Measurements from ENCODE around the gene ZNF536.

- TF ChIP-seq POLR2A (IDR thresholded peaks at IDR 0.05) = no peak
- TF ChIP-seq, protein P1, sequence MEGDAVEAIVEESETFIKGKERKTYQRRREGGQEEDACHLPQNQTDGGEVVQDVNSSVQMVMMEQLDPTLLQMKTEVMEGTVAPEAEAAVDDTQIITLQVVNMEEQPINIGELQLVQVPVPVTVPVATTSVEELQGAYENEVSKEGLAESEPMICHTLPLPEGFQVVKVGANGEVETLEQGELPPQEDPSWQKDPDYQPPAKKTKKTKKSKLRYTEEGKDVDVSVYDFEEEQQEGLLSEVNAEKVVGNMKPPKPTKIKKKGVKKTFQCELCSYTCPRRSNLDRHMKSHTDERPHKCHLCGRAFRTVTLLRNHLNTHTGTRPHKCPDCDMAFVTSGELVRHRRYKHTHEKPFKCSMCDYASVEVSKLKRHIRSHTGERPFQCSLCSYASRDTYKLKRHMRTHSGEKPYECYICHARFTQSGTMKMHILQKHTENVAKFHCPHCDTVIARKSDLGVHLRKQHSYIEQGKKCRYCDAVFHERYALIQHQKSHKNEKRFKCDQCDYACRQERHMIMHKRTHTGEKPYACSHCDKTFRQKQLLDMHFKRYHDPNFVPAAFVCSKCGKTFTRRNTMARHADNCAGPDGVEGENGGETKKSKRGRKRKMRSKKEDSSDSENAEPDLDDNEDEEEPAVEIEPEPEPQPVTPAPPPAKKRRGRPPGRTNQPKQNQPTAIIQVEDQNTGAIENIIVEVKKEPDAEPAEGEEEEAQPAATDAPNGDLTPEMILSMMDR (IDR thresholded peaks at IDR 0.05) = no peak
These were observed 83.7 kb downstream of the ZNF536 start for GRCh38 chr19:30455881-30456280.

Data from right lobe of liver (tissue), 4 donors.